ENCODE data around the gene NR2F1.

- TF ChIP-seq SUZ12 (IDR thresholded peaks at IDR 0.05; ENCODE audit: extremely low read depth, insufficient read depth, insufficient read length): no peak
- no peak for TF ChIP-seq YY1 (IDR thresholded peaks at IDR 0.05; ENCODE audit: insufficient read depth, insufficient read length)
These were observed 9.9 kb downstream of the NR2F1 start for GRCh38 chr5:93592883-93593282.
